Liver (tissue), 9 donors: Measurements from ENCODE around the gene SPINT3. TPM values are rescaled to one million over a fixed set of nuclear protein-coding genes. Genes with fewer than 3 reads are reported as not detected.
"Not testable (repeated sequence)": the region's sequence is repeated elsewhere in the genome, so short reads cannot be mapped to it uniquely, and the experiment has no call there.

Experiments used
- DNase-seq: peaks from one replicate; pipeline ENCODE4 v3.0.0-alpha.2; 2017; ENCODE audit warnings: low spot score
- H3K27ac ChIP-seq, 2 donors: one replicate each; pipeline ENCODE4 v1.7.0; 2013; ENCODE audit warnings: inconsistent platforms in 2 of 2, low read length in 2 of 2, control low read depth in 1 of 2, low read depth in 1 of 2, mild to moderate bottlenecking in 1 of 2
- H3K27me3 ChIP-seq, 4 donors: one replicate each; pipeline versions ENCODE4 v1.6.1 to v1.7.0; 2013; ENCODE audit warnings: low read length in 3 of 4, inconsistent platforms in 1 of 4, mild to moderate bottlenecking in 1 of 4, moderate library complexity in 1 of 4; ENCODE audit not compliant: control insufficient read depth in 4 of 4, insufficient read depth in 4 of 4
- H3K36me3 ChIP-seq, 4 donors: one replicate each; pipeline versions ENCODE4 v1.6.1 to v1.7.0; 2013; ENCODE audit warnings: low read length in 3 of 4, mild to moderate bottlenecking in 3 of 4, low read depth in 1 of 4, moderate library complexity in 1 of 4; ENCODE audit not compliant: control insufficient read depth in 4 of 4, insufficient read depth in 3 of 4
- H3K4me1 ChIP-seq, 4 donors: one replicate each; pipeline versions ENCODE4 v1.6.1 to v1.7.0; 2013; ENCODE audit warnings: low read length in 3 of 4, mild to moderate bottlenecking in 3 of 4, moderate library complexity in 1 of 4; ENCODE audit not compliant: control insufficient read depth in 4 of 4, insufficient read depth in 4 of 4
- H3K4me3 ChIP-seq, 3 donors: one replicate each; pipeline versions ENCODE4 v1.6.1 to v1.7.0; 2013; ENCODE audit warnings: low read length in 3 of 3, control low read depth in 1 of 3, low read depth in 1 of 3, mild to moderate bottlenecking in 1 of 3
- H3K9ac ChIP-seq, 2 donors: one replicate each; pipeline ENCODE4 v1.7.0; 2013; ENCODE audit warnings: low read length in 2 of 2, mild to moderate bottlenecking in 2 of 2, moderate library complexity in 2 of 2, control low read depth in 1 of 2, low read depth in 1 of 2
- H3K9me3 ChIP-seq, 4 donors: one replicate each; pipeline versions ENCODE4 v1.6.1 to v1.7.0; 2013; ENCODE audit warnings: low read length in 3 of 4; ENCODE audit not compliant: control insufficient read depth in 4 of 4
- EGR1 ChIP-seq, 2 donors: IDR thresholded peaks; 2 replicates each; pipeline ENCODE4 v1.6.1; 2016 to 2018; ENCODE audit warnings: antibody characterized with exemption in 2 of 2, low read depth in 2 of 2
- FOXA1 ChIP-seq: IDR thresholded peaks from 2 replicates; pipeline ENCODE4 v1.6.1; 2016; ENCODE audit warnings: antibody characterized with exemption
- FOXA2 ChIP-seq: IDR thresholded peaks from 2 replicates; pipeline ENCODE4 v1.6.1; 2016; ENCODE audit warnings: antibody characterized with exemption
- GABPA ChIP-seq, 2 donors: IDR thresholded peaks in 1 of 2; conservative IDR thresholded peaks in 1 of 2; 2 replicates each; pipeline ENCODE4 v1.6.1; 2016; ENCODE audit warnings: antibody characterized with exemption in 2 of 2, mild to moderate bottlenecking in 1 of 2, moderate library complexity in 1 of 2
- HNF4A ChIP-seq, 2 donors: conservative IDR thresholded peaks; 2 replicates each; pipeline ENCODE4 v1.6.1; 2016; ENCODE audit warnings: antibody characterized with exemption in 2 of 2, mild to moderate bottlenecking in 2 of 2
- HNF4G ChIP-seq: IDR thresholded peaks from 2 replicates; pipeline ENCODE4 v1.6.1; 2016; ENCODE audit warnings: antibody characterized with exemption
- JUND ChIP-seq, 2 donors: IDR thresholded peaks; 2 replicates each; pipeline ENCODE4 v1.6.1; 2016; ENCODE audit warnings: antibody characterized with exemption in 2 of 2
- NR2F2 ChIP-seq: IDR thresholded peaks from 2 replicates; pipeline ENCODE4 v1.6.1; 2016; ENCODE audit warnings: antibody characterized with exemption
- RAD21 ChIP-seq, 2 donors: IDR thresholded peaks; 2 replicates each; pipeline ENCODE4 v1.6.1; 2016; ENCODE audit warnings: antibody characterized with exemption in 2 of 2, mild to moderate bottlenecking in 2 of 2
- RXRA ChIP-seq, 2 donors: IDR thresholded peaks; 2 replicates each; pipeline ENCODE4 v1.6.1; 2017 to 2018; ENCODE audit warnings: antibody characterized with exemption in 2 of 2, mild to moderate bottlenecking in 1 of 2
- SP1 ChIP-seq: IDR thresholded peaks from 2 replicates; pipeline ENCODE4 v1.6.1; 2018; ENCODE audit warnings: antibody characterized with exemption, mild to moderate bottlenecking
- TAF1 ChIP-seq: conservative IDR thresholded peaks from 2 replicates; pipeline ENCODE4 v1.6.1; 2016; ENCODE audit warnings: antibody characterized with exemption, mild to moderate bottlenecking
- YY1 ChIP-seq: IDR thresholded peaks from 2 replicates; pipeline ENCODE4 v1.6.1; 2016; ENCODE audit warnings: antibody characterized with exemption, mild to moderate bottlenecking
- WGBS: extraction: QIAGEN DNeasy Blood & Tissue Kit; methylation state at CpG from one replicate; pipeline ENCODE4 v1.1.7; 2013; 5-methylcytosine and 5-hydroxymethylcytosine counted together
- polyA plus RNA-seq, 2 donors: library from polyadenylated mRNA; stranded (reverse) in 1 of 2; unstranded in 1 of 2; fragments of 200-250 nt in 1 of 2; fragments of >200 nt in 1 of 2; fragmentation: Nextera tagmentation in 1 of 2; extraction: Ambion mirVana in 1 of 2; gene quantifications; one replicate each; pipeline versions ENCODE4 v1.2.1 to v1.2.3, GENCODE V29; 2013 to 2015
- total RNA-seq, 2 donors: library from RNA; depleted of rRNA; stranded (reverse); fragments of >200 nt; gene quantifications; one replicate each; pipeline ENCODE4 v1.2.3, GENCODE V29; 2014
- TF ChIP-seq, protein P1 (sequence below): fragments of 150-350 bp; IDR thresholded peaks from 2 replicates; pipeline ENCODE4 v1.5.1; 2017; ENCODE audit warnings: improper control_type of control experiment, low read depth, low read length; ENCODE audit not compliant: missing input control
- TF ChIP-seq, protein P2 (sequence below): IDR thresholded peaks from 2 replicates; pipeline ENCODE4 v1.6.1; 2016; ENCODE audit warnings: antibody characterized with exemption, mild to moderate bottlenecking
- TF ChIP-seq, protein P3 (sequence below): IDR thresholded peaks from 2 replicates; pipeline ENCODE4 v1.6.1; 2016; ENCODE audit warnings: antibody characterized with exemption
- TF ChIP-seq, protein P4 (sequence below): IDR thresholded peaks from 2 replicates; pipeline ENCODE4 v1.6.1; 2016; ENCODE audit warnings: antibody characterized with exemption
- TF ChIP-seq, protein P5 (sequence below): IDR thresholded peaks from 2 replicates; pipeline ENCODE4 v1.6.1; 2016; ENCODE audit warnings: antibody characterized with exemption
- donor health status: healthy.
- donor health status: healthy.
- donor health status: healthy.
- donor health status: healthy.
- donor health status: healthy.

Gene SPINT3
- total and polyA plus RNA-seq, 4 donors = not detected

DNA sequence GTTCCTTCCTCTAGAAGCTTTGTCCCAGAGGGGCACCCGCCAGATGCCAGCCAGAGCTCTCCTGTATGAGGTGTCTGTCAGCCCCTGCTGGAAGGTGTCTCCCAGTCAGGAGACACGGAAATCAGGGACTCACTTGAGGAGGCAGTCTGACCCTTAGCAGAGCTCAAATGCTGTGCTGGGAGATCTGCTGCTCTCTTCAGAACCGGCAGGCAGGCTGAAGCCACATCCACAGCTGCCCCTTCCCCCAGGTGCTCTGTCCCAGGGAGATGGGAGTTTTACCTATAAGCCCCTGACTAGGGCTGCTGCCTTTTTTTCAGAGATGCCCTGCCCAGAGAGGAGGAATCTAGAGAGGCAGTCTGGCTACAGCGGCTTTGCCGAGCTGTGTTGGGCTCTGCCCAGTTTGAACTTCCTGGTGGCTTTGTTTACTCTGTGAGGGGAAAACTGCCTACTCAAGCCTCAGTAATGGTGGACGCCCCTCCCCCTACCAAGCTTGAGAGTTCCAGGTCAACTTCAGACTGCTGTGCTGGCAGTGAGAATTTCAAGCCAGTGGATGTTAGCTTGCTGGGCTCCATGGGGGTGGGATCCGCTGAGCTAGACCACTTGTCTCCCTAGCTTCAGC lies 37.8 kb downstream of the SPINT3 start:
- H3K9me3 ChIP-seq, DNase-seq, H3K4me1 ChIP-seq, H3K9ac ChIP-seq, H3K36me3 ChIP-seq, H3K4me3 ChIP-seq, H3K27ac ChIP-seq, H3K27me3 ChIP-seq: not testable (repeated sequence)
- 80% methylated on average over 7 of the region's 7 CpGs for WGBS

DNA sequence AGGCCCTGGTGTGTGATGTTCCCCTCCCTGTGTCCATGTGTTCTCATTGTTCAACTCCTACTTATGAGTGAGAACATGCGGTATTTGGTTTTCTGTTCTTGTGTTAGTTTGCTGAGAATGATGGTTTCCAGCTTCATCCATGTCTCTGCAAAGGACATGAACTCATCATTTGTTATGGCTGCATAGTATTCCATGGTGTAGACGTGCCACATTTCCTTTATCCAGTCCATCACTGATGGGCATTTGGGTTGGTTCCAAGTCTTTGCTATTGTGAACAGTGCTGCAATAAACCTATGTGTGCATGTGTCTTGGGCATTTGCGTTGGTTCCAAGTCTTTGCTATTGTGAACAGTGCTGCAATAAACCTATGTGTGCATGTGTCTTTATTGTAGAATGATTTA lies 43.1 kb downstream of the SPINT3 start:
- 65% methylated on average over 3 of the region's 3 CpGs for whole genome bisulfite sequencing
- not testable (repeated sequence) for DNase-seq, H3K4me3 ChIP-seq, H3K9me3 ChIP-seq, H3K36me3 ChIP-seq, H3K27ac ChIP-seq, H3K9ac ChIP-seq
- peaks cover 5 to 13% (median 11%) of the 10 kb centered on the region in 4 donors for H3K4me1 ChIP-seq
- peaks cover 3 to 21% (median 5%) of the 10 kb centered on the region in 4 donors for H3K27me3 ChIP-seq

DNA sequence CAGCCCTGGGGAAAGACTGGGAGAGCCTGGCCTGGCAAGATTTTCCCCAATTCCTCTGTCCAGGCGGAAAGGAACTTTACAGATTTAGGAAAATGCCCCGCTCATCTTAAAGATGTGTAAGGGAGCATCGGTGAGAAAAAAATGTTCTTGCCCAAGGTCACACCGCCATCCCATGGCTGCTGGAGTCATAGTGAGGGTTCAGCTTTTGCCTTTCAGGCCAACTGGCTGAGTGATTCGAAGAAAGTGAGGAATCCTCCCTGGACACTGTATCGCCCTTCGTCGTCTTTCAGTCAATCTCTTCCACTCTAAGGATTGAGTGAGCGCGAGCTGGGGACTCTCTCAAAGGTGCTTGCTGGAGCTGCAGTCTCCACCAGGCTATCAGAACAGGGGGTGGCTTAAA lies 44.5 kb downstream of the SPINT3 start:
- Histone ChIP-seq H3K27ac (no peak overlapping the region), H3K4me1 (peaks cover 5 to 13% (median 11%) of the 10 kb centered on the region in 4 donors), H3K4me3 (peak overlapping the region in 1 of 3 donors; percentile 43), H3K9ac (no peak overlapping the region), H3K36me3 (no peaks in the 10 kb centered on the region), H3K27me3 (peaks cover 3 to 21% (median 5%) of the 10 kb centered on the region in 4 donors), H3K9me3 (no peaks in the 10 kb centered on the region)
- 32% methylated on average over 10 of the region's 10 CpGs for WGBS
- TF ChIP-seq, protein P1, sequence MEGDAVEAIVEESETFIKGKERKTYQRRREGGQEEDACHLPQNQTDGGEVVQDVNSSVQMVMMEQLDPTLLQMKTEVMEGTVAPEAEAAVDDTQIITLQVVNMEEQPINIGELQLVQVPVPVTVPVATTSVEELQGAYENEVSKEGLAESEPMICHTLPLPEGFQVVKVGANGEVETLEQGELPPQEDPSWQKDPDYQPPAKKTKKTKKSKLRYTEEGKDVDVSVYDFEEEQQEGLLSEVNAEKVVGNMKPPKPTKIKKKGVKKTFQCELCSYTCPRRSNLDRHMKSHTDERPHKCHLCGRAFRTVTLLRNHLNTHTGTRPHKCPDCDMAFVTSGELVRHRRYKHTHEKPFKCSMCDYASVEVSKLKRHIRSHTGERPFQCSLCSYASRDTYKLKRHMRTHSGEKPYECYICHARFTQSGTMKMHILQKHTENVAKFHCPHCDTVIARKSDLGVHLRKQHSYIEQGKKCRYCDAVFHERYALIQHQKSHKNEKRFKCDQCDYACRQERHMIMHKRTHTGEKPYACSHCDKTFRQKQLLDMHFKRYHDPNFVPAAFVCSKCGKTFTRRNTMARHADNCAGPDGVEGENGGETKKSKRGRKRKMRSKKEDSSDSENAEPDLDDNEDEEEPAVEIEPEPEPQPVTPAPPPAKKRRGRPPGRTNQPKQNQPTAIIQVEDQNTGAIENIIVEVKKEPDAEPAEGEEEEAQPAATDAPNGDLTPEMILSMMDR = no peak
- TF ChIP-seq NR2F2 (no peak), RXRA (IDR thresholded peaks at IDR 0.05) (no peak), FOXA1 (no peak), YY1 (no peak), HNF4G (no peak), EGR1 (IDR thresholded peaks at IDR 0.05; ENCODE audit: low read depth in 2 of 2) (no peak), GABPA (IDR thresholded peaks at IDR 0.05 in 1 of 2, conservative IDR thresholded peaks at IDR 0.05 in 1 of 2) (no peak), HNF4A (conservative IDR thresholded peaks at IDR 0.05) (no peak), FOXA2 (no peak), SP1 (no peak), TAF1 (no peak), RAD21 (IDR thresholded peaks at IDR 0.05) (no peak), JUND (IDR thresholded peaks at IDR 0.05) (no peak)
- TF ChIP-seq, protein P2, sequence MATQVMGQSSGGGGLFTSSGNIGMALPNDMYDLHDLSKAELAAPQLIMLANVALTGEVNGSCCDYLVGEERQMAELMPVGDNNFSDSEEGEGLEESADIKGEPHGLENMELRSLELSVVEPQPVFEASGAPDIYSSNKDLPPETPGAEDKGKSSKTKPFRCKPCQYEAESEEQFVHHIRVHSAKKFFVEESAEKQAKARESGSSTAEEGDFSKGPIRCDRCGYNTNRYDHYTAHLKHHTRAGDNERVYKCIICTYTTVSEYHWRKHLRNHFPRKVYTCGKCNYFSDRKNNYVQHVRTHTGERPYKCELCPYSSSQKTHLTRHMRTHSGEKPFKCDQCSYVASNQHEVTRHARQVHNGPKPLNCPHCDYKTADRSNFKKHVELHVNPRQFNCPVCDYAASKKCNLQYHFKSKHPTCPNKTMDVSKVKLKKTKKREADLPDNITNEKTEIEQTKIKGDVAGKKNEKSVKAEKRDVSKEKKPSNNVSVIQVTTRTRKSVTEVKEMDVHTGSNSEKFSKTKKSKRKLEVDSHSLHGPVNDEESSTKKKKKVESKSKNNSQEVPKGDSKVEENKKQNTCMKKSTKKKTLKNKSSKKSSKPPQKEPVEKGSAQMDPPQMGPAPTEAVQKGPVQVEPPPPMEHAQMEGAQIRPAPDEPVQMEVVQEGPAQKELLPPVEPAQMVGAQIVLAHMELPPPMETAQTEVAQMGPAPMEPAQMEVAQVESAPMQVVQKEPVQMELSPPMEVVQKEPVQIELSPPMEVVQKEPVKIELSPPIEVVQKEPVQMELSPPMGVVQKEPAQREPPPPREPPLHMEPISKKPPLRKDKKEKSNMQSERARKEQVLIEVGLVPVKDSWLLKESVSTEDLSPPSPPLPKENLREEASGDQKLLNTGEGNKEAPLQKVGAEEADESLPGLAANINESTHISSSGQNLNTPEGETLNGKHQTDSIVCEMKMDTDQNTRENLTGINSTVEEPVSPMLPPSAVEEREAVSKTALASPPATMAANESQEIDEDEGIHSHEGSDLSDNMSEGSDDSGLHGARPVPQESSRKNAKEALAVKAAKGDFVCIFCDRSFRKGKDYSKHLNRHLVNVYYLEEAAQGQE = no peak
- TF ChIP-seq, protein P3, sequence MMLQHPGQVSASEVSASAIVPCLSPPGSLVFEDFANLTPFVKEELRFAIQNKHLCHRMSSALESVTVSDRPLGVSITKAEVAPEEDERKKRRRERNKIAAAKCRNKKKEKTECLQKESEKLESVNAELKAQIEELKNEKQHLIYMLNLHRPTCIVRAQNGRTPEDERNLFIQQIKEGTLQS = no peak
- TF ChIP-seq, protein P4, sequence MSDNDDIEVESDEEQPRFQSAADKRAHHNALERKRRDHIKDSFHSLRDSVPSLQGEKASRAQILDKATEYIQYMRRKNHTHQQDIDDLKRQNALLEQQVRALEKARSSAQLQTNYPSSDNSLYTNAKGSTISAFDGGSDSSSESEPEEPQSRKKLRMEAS = no peak
- TF ChIP-seq, protein P5, sequence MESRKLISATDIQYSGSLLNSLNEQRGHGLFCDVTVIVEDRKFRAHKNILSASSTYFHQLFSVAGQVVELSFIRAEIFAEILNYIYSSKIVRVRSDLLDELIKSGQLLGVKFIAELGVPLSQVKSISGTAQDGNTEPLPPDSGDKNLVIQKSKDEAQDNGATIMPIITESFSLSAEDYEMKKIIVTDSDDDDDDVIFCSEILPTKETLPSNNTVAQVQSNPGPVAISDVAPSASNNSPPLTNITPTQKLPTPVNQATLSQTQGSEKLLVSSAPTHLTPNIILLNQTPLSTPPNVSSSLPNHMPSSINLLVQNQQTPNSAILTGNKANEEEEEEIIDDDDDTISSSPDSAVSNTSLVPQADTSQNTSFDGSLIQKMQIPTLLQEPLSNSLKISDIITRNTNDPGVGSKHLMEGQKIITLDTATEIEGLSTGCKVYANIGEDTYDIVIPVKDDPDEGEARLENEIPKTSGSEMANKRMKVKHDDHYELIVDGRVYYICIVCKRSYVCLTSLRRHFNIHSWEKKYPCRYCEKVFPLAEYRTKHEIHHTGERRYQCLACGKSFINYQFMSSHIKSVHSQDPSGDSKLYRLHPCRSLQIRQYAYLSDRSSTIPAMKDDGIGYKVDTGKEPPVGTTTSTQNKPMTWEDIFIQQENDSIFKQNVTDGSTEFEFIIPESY = no peak
- no peak for DNase-seq
